Hepatocyte (in vitro differentiated cells): Measurements from ENCODE around the gene CCDC70. TPM values are rescaled to one million over a fixed set of nuclear protein-coding genes. Genes with fewer than 3 reads are reported as not detected.

Source experiments
- DNase-seq: peaks from one replicate; pipeline ENCODE4 v3.0.0-alpha.2; 2016; ENCODE audit warnings: low spot score
- H2AFZ ChIP-seq: fragments of 200-600 bp; sonication (generic); 2 replicates; pipeline ENCODE4 v1.6.0; 2016; ENCODE audit warnings: antibody characterized with exemption, mild to moderate bottlenecking
- H3K27ac ChIP-seq: fragments of 200-600 bp; sonication (generic); 2 replicates; pipeline ENCODE4 v1.5.1; 2016; ENCODE audit warnings: mild to moderate bottlenecking
- H3K27me3 ChIP-seq: fragments of 200-600 bp; sonication (generic); 2 replicates; pipeline ENCODE4 v1.6.1; 2016
- H3K36me3 ChIP-seq: fragments of 200-600 bp; sonication (generic); replicated peaks from 2 replicates; pipeline ENCODE4 v1.5.1; 2016; ENCODE audit warnings: low read depth; ENCODE audit not compliant: insufficient read depth
- H3K4me1 ChIP-seq: fragments of 200-600 bp; sonication (generic); 2 replicates; pipeline ENCODE4 v1.5.1; 2016; ENCODE audit warnings: mild to moderate bottlenecking, moderate library complexity; ENCODE audit not compliant: insufficient read depth
- H3K4me2 ChIP-seq: fragments of 200-600 bp; sonication (generic); 2 replicates; pipeline ENCODE4 v1.6.0; 2016
- H3K4me3 ChIP-seq: fragments of 200-600 bp; sonication (generic); 2 replicates; pipeline ENCODE4 v1.5.1; 2016; ENCODE audit warnings: mild to moderate bottlenecking
- H3K79me2 ChIP-seq: fragments of 200-600 bp; sonication (generic); 2 replicates; pipeline ENCODE4 v1.6.0; 2017; ENCODE audit warnings: mild to moderate bottlenecking
- H3K9me2 ChIP-seq: fragments of 200-600 bp; sonication (generic); replicated peaks from 2 replicates; pipeline ENCODE4 v1.6.0; 2017; ENCODE audit warnings: mild to moderate bottlenecking; ENCODE audit not compliant: insufficient read depth
- H3K9me3 ChIP-seq: fragments of 200-600 bp; sonication (generic); 2 replicates; pipeline ENCODE4 v1.5.1; 2016; ENCODE audit warnings: low read depth, mild to moderate bottlenecking
- H4K20me1 ChIP-seq: fragments of 200-600 bp; sonication (generic); 2 replicates; pipeline ENCODE4 v1.6.0; 2016; ENCODE audit warnings: mild to moderate bottlenecking; ENCODE audit not compliant: insufficient read depth, poor library complexity, severe bottlenecking
- EZH2 ChIP-seq: fragments of 200-600 bp; sonication (generic); IDR thresholded peaks from 2 replicates; pipeline ENCODE4 v1.6.1; 2016; ENCODE audit warnings: antibody characterized with exemption, mild to moderate bottlenecking, borderline replicate concordance
- EZH2phosphoT487 ChIP-seq: fragments of 200-600 bp; sonication (generic); IDR thresholded peaks from one replicate; pipeline ENCODE4 v1.6.1; 2018; ENCODE audit warnings: antibody characterized with exemption, mild to moderate bottlenecking, low read depth, moderate library complexity; ENCODE audit not compliant: unreplicated experiment, severe bottlenecking
- WGBS: methylation state at CpG from one replicate; pipeline ENCODE4 v1.1.6; 2016; ENCODE audit warnings: low lambda C conversion rate; ENCODE audit errors: missing lambda C conversion rate; 5-methylcytosine and 5-hydroxymethylcytosine counted together
- polyA plus RNA-seq: library from polyadenylated mRNA; unstranded; fragments of >200 nt; fragmentation: Nextera tagmentation; extraction: Ambion mirVana; gene quantifications from 2 replicates; pipeline ENCODE4 v1.2.1, GENCODE V29; 2016
- total RNA-seq: library from RNA; depleted of rRNA; stranded (reverse); fragments of >200 nt; gene quantifications from 2 replicates; pipeline ENCODE4 v1.2.3, GENCODE V29; 2014
- TF ChIP-seq, protein P1 (sequence below): fragments of 200-600 bp; sonication (generic); IDR thresholded peaks from 2 replicates; pipeline ENCODE4 v1.5.1; 2016; ENCODE audit warnings: antibody characterized with exemption, mild to moderate bottlenecking; ENCODE audit not compliant: poor library complexity

Gene CCDC70
- total and polyA plus RNA-seq, 2 experiments from 2014 or later = not detected

DNA sequence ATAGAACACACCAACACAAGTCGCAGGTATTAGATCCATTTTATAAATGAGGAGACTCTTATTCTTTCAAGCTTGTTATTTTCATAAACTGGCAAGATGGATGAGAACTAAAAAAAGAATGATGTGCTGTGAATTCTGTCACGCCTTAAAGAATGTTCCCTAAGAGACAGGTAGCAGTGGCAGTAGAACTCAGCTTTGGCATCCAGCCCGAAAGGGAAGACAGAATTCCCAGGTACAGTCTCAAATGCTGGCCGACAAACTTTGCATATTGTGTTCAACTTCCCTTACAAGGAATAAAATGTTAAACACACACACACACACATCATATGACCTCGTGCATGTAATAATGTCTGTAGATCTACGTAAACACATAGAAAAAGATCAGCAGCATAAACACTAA, 20.0 kb upstream of the CCDC70 start:
- WGBS = 93% methylated on average over 6 of the region's 6 CpGs

DNA sequence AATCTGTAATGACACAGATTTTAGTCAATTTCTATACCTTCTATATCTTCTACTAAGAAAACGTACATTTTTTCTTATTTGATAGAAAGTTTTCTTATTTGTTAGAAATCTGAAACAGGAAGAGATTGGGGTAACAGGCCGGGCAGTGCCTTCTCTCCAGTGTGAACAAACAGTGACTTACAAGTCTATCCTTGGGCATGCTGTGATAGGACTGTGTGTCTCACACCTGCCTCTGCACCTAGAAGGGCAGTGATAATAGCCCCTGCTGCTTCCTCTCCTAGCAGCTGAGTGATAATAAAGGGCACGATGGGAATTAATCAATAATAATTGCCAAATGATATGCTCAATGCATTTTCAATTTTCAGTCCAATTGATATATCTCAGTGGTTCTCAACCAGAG, 18.2 kb upstream of the CCDC70 start:
- no peaks in the 10 kb centered on the region for H3K79me2 ChIP-seq
- H3K9me2 ChIP-seq = no peaks in the 10 kb centered on the region
- no peak overlapping the region for H2AFZ ChIP-seq
- TF ChIP-seq, protein P1, sequence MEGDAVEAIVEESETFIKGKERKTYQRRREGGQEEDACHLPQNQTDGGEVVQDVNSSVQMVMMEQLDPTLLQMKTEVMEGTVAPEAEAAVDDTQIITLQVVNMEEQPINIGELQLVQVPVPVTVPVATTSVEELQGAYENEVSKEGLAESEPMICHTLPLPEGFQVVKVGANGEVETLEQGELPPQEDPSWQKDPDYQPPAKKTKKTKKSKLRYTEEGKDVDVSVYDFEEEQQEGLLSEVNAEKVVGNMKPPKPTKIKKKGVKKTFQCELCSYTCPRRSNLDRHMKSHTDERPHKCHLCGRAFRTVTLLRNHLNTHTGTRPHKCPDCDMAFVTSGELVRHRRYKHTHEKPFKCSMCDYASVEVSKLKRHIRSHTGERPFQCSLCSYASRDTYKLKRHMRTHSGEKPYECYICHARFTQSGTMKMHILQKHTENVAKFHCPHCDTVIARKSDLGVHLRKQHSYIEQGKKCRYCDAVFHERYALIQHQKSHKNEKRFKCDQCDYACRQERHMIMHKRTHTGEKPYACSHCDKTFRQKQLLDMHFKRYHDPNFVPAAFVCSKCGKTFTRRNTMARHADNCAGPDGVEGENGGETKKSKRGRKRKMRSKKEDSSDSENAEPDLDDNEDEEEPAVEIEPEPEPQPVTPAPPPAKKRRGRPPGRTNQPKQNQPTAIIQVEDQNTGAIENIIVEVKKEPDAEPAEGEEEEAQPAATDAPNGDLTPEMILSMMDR = no peak
- TF ChIP-seq EZH2phosphoT487 = no peak
- H4K20me1 ChIP-seq = no peaks in the 10 kb centered on the region
- no peaks in the 10 kb centered on the region for H3K27me3 ChIP-seq
- no peaks in the 10 kb centered on the region for H3K36me3 ChIP-seq
- no peak overlapping the region for H3K4me2 ChIP-seq
- no peak overlapping the region for H3K27ac ChIP-seq
- H3K9me3 ChIP-seq = no peaks in the 10 kb centered on the region
- no peak for DNase-seq
- H3K4me3 ChIP-seq = no peak overlapping the region
- peaks cover 14% of the 10 kb centered on the region for H3K4me1 ChIP-seq
- 71% methylated on average over 3 of the region's 3 CpGs for WGBS

More for the DNA sequence above, 20.0 kb upstream of the CCDC70 start:
- Histone ChIP-seq H3K79me2 (no peaks in the 10 kb centered on the region), H3K27ac (no peak overlapping the region), H4K20me1 (no peaks in the 10 kb centered on the region), H3K9me3 (no peaks in the 10 kb centered on the region), H3K36me3 (no peaks in the 10 kb centered on the region), H3K27me3 (no peaks in the 10 kb centered on the region), H3K4me3 (no peak overlapping the region), H3K9me2 (no peaks in the 10 kb centered on the region), H3K4me2 (no peak overlapping the region), H3K4me1 (peaks cover 14% of the 10 kb centered on the region), H2AFZ (no peak overlapping the region)
- no peak for DNase-seq
- TF ChIP-seq, protein P1 = no peak
- TF ChIP-seq EZH2 = no peak
- TF ChIP-seq EZH2phosphoT487 = no peak

DNA sequence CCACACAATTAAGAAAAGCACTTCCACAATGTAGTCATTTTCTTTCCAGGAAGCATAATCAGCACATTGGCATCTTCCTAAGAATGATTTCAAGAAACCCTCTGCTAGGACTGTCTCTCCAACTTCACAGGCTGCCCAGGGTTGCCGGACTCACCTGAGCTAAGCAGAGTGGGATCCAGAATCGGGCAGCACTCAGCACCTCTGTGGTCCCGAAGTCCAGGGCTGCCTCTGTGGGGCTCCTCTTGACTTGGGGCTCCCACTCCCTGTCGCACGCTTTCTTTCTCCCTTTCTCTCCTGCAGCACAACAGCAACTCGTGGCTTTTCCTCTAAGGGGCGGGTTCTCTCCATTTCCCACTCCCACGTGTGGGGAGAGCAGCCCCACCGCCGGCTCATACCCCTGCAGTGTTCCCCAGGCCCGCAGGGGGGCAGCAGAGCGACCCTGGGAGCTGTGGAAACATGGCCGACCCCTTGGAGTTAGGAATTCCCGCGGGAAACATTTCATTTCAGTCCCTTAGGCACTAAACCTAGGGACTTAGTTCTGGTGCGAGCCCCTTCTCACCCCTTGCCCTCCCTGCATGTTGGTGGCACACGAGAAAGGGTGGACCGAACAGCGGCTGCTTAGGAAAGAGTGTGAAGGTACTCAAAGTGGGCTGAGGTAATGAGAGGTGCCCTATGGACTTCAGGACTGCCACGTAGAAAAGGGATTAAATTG, 16.8 kb upstream of the CCDC70 start, which contains the start of gene TMEM272:
TMEM272 (minus strand) TSS at position 316 of the 712 bp plus-strand sequence. CDS start 6,647 bp downstream, outside the sequence.
- H3K27ac ChIP-seq = peak within 1 kb of the TSS; percentile 4
- H3K27me3 ChIP-seq = no peaks in the 10 kb centered on the region
- peak within 1 kb of the TSS; percentile 86 for H2AFZ ChIP-seq
- no peak for TF ChIP-seq EZH2phosphoT487
- TF ChIP-seq, protein P1 = peak; percentile 82
- no peak for TF ChIP-seq EZH2
- whole genome bisulfite sequencing = 39% methylated on average over 20 of the region's 20 CpGs
- peak within 1 kb of the TSS; percentile 67 for H3K4me2 ChIP-seq
- peak; percentile 76 for DNase-seq
- H3K4me3 ChIP-seq = no peak within 1 kb of the TSS
- no peaks in the 10 kb centered on the region for H3K9me2 ChIP-seq
- no peaks in the 10 kb centered on the region for H3K36me3 ChIP-seq
- H3K79me2 ChIP-seq = no peaks in the 10 kb centered on the region
- H3K4me1 ChIP-seq = peaks cover 10% of the 10 kb centered on the region
- no peaks in the 10 kb centered on the region for H3K9me3 ChIP-seq
- H4K20me1 ChIP-seq = no peaks in the 10 kb centered on the region
